Mammary epithelial cell (primary cell): Measurements from ENCODE around the gene PAX3.

Experiments used
- CTCF ChIP-seq, 2 donors: IDR thresholded peaks in 1 of 2; conservative IDR thresholded peaks in 1 of 2; 2 replicates each; pipeline ENCODE4 v1.5.1; 2011 to 2012; ENCODE audit warnings: inconsistent platforms in 2 of 2, low read length in 2 of 2, mild to moderate bottlenecking in 2 of 2, control low read depth in 1 of 2, low read depth in 1 of 2; ENCODE audit not compliant: insufficient read depth in 1 of 2; ENCODE audit errors: extremely low read depth in 1 of 2
- EZH2 ChIP-seq: IDR thresholded peaks from 2 replicates; pipeline ENCODE4 v1.6.1; 2012; ENCODE audit warnings: low read length, inconsistent platforms, borderline replicate concordance

DNA sequence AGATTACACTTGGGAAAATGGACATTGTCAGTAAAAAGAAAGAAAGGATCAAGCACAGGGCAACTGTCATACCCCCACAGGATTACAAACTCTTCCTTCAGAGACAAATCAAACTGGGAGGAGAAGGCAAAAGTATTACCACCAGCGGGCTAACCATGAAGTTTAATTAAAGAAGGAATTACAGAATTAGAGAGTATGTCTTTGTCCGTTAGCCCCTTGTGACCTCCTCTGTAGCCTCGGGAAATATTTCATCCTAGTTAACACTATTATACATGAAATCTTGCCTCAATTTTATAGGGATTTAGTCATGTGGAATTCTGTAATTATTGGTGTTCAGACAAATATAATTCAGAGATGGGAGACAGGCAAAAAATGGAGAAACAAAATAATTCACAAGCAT is 60.7 kb downstream of the PAX3 start:
- no peak for TF ChIP-seq EZH2
- TF ChIP-seq CTCF (conservative IDR thresholded peaks at IDR 0.05 in 1 of 2, IDR thresholded peaks at IDR 0.05 in 1 of 2; ENCODE audit: extremely low read depth in 1 of 2, insufficient read depth in 1 of 2, low read depth in 1 of 2, low read length in 2 of 2) = no peak
